NCI-H748 (cell line): ENCODE results near the gene KCNMA1.

Experiments used
- DNase-seq: peaks from one replicate; lab custom pipeline; 2025; ENCODE audit not compliant: unreplicated experiment; lab: John Stamatoyannopoulos, UW

KCNMA1 gene

GRCh38 chr10:77562742-77563141 is 74.9 kb downstream of the KCNMA1 start:
- DNase-seq = no peak

GRCh38 chr10:77561991-77562390 is 75.6 kb downstream of the KCNMA1 start:
- DNase-seq = no peak

GRCh38 chr10:77560471-77560870 is 77.1 kb downstream of the KCNMA1 start:
- no peak for DNase-seq

- no peak for DNase-seq
Measured at GRCh38 chr10:77560052-77560451, 77.6 kb downstream of the KCNMA1 start.

GRCh38 chr10:77556990-77557601 is 80.5 kb downstream of the KCNMA1 start:
- peak; percentile 40 for DNase-seq

- no peak for DNase-seq
Measured at GRCh38 chr10:77555591-77556212, 81.9 kb downstream of the KCNMA1 start.

GRCh38 chr10:77554996-77555397 is 82.6 kb downstream of the KCNMA1 start:
- DNase-seq = no peak

GRCh38 chr10:77553966-77554365 is 83.6 kb downstream of the KCNMA1 start:
- DNase-seq = no peak

- DNase-seq = no peak
Measured at GRCh38 chr10:77553311-77553710, 84.3 kb downstream of the KCNMA1 start.

- DNase-seq = no peak
Measured at GRCh38 chr10:77552252-77552651, 85.4 kb downstream of the KCNMA1 start.

GRCh38 chr10:77550378-77550777 is 87.2 kb downstream of the KCNMA1 start:
- no peak for DNase-seq

- no peak for DNase-seq
Measured at GRCh38 chr10:77548671-77549070, 88.9 kb downstream of the KCNMA1 start.

- DNase-seq = no peak
Measured at GRCh38 chr10:77548157-77548556, 89.5 kb downstream of the KCNMA1 start.

GRCh38 chr10:77547307-77548050 is 90.1 kb downstream of the KCNMA1 start:
- no peak for DNase-seq

GRCh38 chr10:77546042-77546441 is 91.6 kb downstream of the KCNMA1 start:
- no peak for DNase-seq

- no peak for DNase-seq
Measured at GRCh38 chr10:77545585-77545984, 92.0 kb downstream of the KCNMA1 start.

GRCh38 chr10:77544617-77545016 is 93.0 kb downstream of the KCNMA1 start:
- DNase-seq = no peak

GRCh38 chr10:77542710-77543259 is 94.8 kb downstream of the KCNMA1 start:
- no peak for DNase-seq

GRCh38 chr10:77541944-77542343 is 95.7 kb downstream of the KCNMA1 start:
- no peak for DNase-seq

GRCh38 chr10:77541247-77541646 is 96.4 kb downstream of the KCNMA1 start:
- no peak for DNase-seq

- no peak for DNase-seq
Measured at GRCh38 chr10:77539147-77539935, 98.3 kb downstream of the KCNMA1 start.
